ENCODE measurements around the gene ACOX2. TPM values are rescaled to one million over a fixed set of nuclear protein-coding genes. Genes with fewer than 3 reads are reported as not detected.
A peak's percentile ranks its signal among the peaks of the same experiment; 100 is the strongest.

ACOX2 gene
- total and polyA plus RNA-seq, 2 donors (not counting 3 experiments of a cell fraction or from before 2014, with no cell fraction given), result 1.5 to 10.5 TPM

DNA sequence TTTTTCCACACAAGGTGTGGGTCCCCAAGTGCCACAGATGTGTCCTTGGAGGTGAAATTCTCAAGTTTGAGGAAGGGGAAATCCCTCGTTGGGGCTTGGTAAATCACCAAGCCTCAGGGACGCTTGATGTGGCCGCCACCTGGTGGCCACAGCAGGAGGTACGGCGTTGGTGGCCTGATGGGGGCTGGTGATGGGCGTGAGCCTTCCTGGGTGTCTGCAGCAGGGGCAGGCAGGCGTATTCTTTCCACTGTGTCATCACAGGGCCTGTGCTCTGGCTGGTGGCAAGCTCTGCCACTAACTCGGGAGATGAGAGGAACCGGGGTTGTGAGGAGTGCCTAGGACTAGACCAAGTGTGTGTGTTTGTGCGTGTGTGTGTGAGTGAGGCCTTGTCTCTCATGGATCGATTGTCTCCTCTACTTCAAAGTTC lies 4.2 kb downstream of the ACOX2 start:
- Histone ChIP-seq H3K9me1 (replicated peaks; ENCODE audit: control insufficient read depth, extremely low read depth, insufficient read depth, low read length) (no peaks in the 10 kb centered on the region), H3K79me2 (ENCODE audit: control insufficient read depth, insufficient read depth, low read length) (no peaks in the 10 kb centered on the region), H3K27me3 (ENCODE audit: control insufficient read depth in 2 of 2, insufficient read depth in 2 of 2, low read length in 2 of 2) (no peaks in the 10 kb centered on the region), H3K36me3 (ENCODE audit: control insufficient read depth in 2 of 2, extremely low read depth in 1 of 2, insufficient read depth in 2 of 2, low read length in 2 of 2) (no peaks in the 10 kb centered on the region), H3K27ac (ENCODE audit: insufficient read depth, low read depth, low read length) (no peak overlapping the region), H2AFZ (ENCODE audit: low read depth, low read length) (no peak overlapping the region), H3K9me3 (replicated peaks; ENCODE audit: control insufficient read depth, insufficient read depth, low read length) (no peaks in the 10 kb centered on the region), H3K9ac (replicated peaks; ENCODE audit: extremely low read depth, insufficient read depth, low read length) (no peak overlapping the region), H3K4me1 (ENCODE audit: control insufficient read depth, extremely low read depth, insufficient read depth, low read length) (peaks cover 21% of the 10 kb centered on the region), H3K4me3 (replicated peaks in 1 of 3; ENCODE audit: insufficient read depth in 1 of 3, low read depth in 1 of 3, low read length in 3 of 3) (no peak overlapping the region), H4K20me1 (replicated peaks; ENCODE audit: control insufficient read depth, extremely low read depth, insufficient read depth, low read length) (no peaks in the 10 kb centered on the region), H3K4me2 (ENCODE audit: insufficient read depth, low read length) (no peak overlapping the region)
- TF ChIP-seq CTCF (IDR thresholded peaks at IDR 0.05; ENCODE audit: extremely low read depth in 1 of 2, insufficient read depth in 1 of 2, low read depth in 1 of 2, low read length in 2 of 2) (peak; percentile 90 to 91), JUN (IDR thresholded peaks at IDR 0.05; ENCODE audit: borderline replicate concordance, insufficient read depth, insufficient read length, low read depth) (no peak), MYC (IDR thresholded peaks at IDR 0.05; ENCODE audit: low read depth, low read length) (no peak)
- POLR2A ChIA-PET, result no interaction called here
- dilution Hi-C loops (cut with MboI; ENCODE audit: extremely low pct_ligation_motif_present, low sequenced_read_pairs) (no loop called here), intact Hi-C loops (cut with micrococcal nuclease) (loop anchor here (1.0 to 2.0 kb wide), 6 partner anchors 42 to 227 kb away; partner anchors contain the start of genes HTD2, PDHB and RPP14)
- CTCF ChIA-PET, result interaction anchor here (2.0 to 3.6 kb wide), 2 partner anchors 69 to 226 kb away, joined by 12 to 18 read pairs; partner anchors contain the start of genes HTD2 and RPP14
- BruUV-seq (replicated peaks), result no TSS peak
- FAIRE-seq (peak; percentile 82), DNase-seq (ENCODE audit: low read depth, low spot score) (peak; percentile 55)

- CTCF ChIA-PET, result interaction anchor here (0.6 to 1.6 kb wide), 4 partner anchors 40 to 226 kb away, joined by 3 to 7 read pairs (median 5); partner anchors contain the start of genes HTD2, KCTD6, PDHB and RPP14
- intact Hi-C loops (cut with micrococcal nuclease), result loop anchor here (1.0 to 2.0 kb wide), 6 partner anchors 41 to 226 kb away; partner anchors contain the start of genes HTD2, PDHB and RPP14
- no peaks in the 10 kb centered on the region for H3K79me2 ChIP-seq (ENCODE audit: control insufficient read depth, insufficient read depth, low read length)
- H3K27me3 ChIP-seq (ENCODE audit: control insufficient read depth in 2 of 2, insufficient read depth in 2 of 2, low read length in 2 of 2), result no peaks in the 10 kb centered on the region
- POLR2A ChIA-PET, result no interaction called here
- no peaks in the 10 kb centered on the region for H3K9me1 ChIP-seq (replicated peaks; ENCODE audit: control insufficient read depth, extremely low read depth, insufficient read depth, low read length)
- BruUV-seq (replicated peaks), result no TSS peak
- TF ChIP-seq CTCF (IDR thresholded peaks at IDR 0.05; ENCODE audit: extremely low read depth in 1 of 2, insufficient read depth in 1 of 2, low read depth in 1 of 2, low read length in 2 of 2) (no peak), MYC (IDR thresholded peaks at IDR 0.05; ENCODE audit: low read depth, low read length) (no peak), GATA2 (IDR thresholded peaks at IDR 0.05; ENCODE audit: insufficient read depth, insufficient read length, low read depth, low read length) (no peak), JUN (IDR thresholded peaks at IDR 0.05; ENCODE audit: borderline replicate concordance, insufficient read depth, insufficient read length, low read depth) (no peak), FOS (IDR thresholded peaks at IDR 0.05; ENCODE audit: borderline replicate concordance, insufficient read depth, low read length) (no peak), POLR2AphosphoS5 (IDR thresholded peaks at IDR 0.05; ENCODE audit: insufficient read depth, low read depth, low read length) (no peak), POLR2A (IDR thresholded peaks at IDR 0.05; ENCODE audit: low read depth, low read length) (no peak), MAX (IDR thresholded peaks at IDR 0.05; ENCODE audit: insufficient read depth, insufficient read length) (no peak), EZH2 (IDR thresholded peaks at IDR 0.05; ENCODE audit: borderline replicate concordance, low read depth, low read length, severe bottlenecking) (no peak)
- H3K4me3 ChIP-seq (replicated peaks in 1 of 3; ENCODE audit: insufficient read depth in 1 of 3, low read depth in 1 of 3, low read length in 3 of 3), result no peak overlapping the region
- no peak overlapping the region for H3K27ac ChIP-seq (ENCODE audit: insufficient read depth, low read depth, low read length)
- H3K9ac ChIP-seq (replicated peaks; ENCODE audit: extremely low read depth, insufficient read depth, low read length), result no peak overlapping the region
- no peak overlapping the region for H2AFZ ChIP-seq (ENCODE audit: low read depth, low read length)
- dilution Hi-C loops (cut with MboI; ENCODE audit: extremely low pct_ligation_motif_present, low sequenced_read_pairs), result no loop called here
- DNase-seq (ENCODE audit: low read depth, low spot score) (no peak), FAIRE-seq (no peak)
- no peaks in the 10 kb centered on the region for H4K20me1 ChIP-seq (replicated peaks; ENCODE audit: control insufficient read depth, extremely low read depth, insufficient read depth, low read length)
- peaks cover 21% of the 10 kb centered on the region for H3K4me1 ChIP-seq (ENCODE audit: control insufficient read depth, extremely low read depth, insufficient read depth, low read length)
- H3K4me2 ChIP-seq (ENCODE audit: insufficient read depth, low read length), result no peak overlapping the region
- H3K36me3 ChIP-seq (ENCODE audit: control insufficient read depth in 2 of 2, extremely low read depth in 1 of 2, insufficient read depth in 2 of 2, low read length in 2 of 2), result no peaks in the 10 kb centered on the region
- no peaks in the 10 kb centered on the region for H3K9me3 ChIP-seq (replicated peaks; ENCODE audit: control insufficient read depth, insufficient read depth, low read length)
Observed at GRCh38 chr3:58531956-58532355, 5.0 kb downstream of the ACOX2 start.
